GM12878 (cell line): ENCODE data around the gene PLA2G5. TPM values are rescaled to one million over a fixed set of nuclear protein-coding genes. Genes with fewer than 3 reads are reported as not detected.

Experiments
- ATAC-seq: fragments of 200-7000 bp; cut with Tn5 transposase; 3 replicates; pipeline ENCODE4 v1.9.1; 2020; ENCODE audit warnings: mild to moderate bottlenecking, moderate library complexity
- Bru-seq: library from RNA; stranded (reverse); fragments of 400-500 nt; gene quantifications from one replicate; lab custom pipeline; 2021; lab: Mats Ljungman, UMichigan
- BruChase-seq, 2 experiments: library from RNA; stranded (reverse); fragments of 400-500 nt; gene quantifications; one replicate each; lab custom pipeline; 2021; lab: Mats Ljungman, UMichigan
- BruUV-seq: library from RNA; stranded (reverse); fragments of 400-500 nt; replicated peaks from 2 replicates; lab custom pipeline; 2021; lab: Mats Ljungman, UMichigan
- CTCF ChIA-PET: fragments of 300-600 bp; sonication (Branson Sonifier 250); formaldehyde crosslinking; extraction: SDS; loops from one replicate; lab custom pipeline; 2021; ENCODE audit warnings: inconsistent platforms; lab: Yijun Ruan, JAX
- POLR2A ChIA-PET: fragments of 350-600 bp; formaldehyde crosslinking; extraction: SDS; loops from one replicate; lab custom pipeline; 2021; ENCODE audit warnings: inconsistent platforms; lab: Charles Lee
- RAD21 ChIA-PET: fragments of 300-600 bp; sonication (Branson Sonifier 250); formaldehyde crosslinking; loops from one replicate; lab custom pipeline; 2023; ENCODE audit warnings: antibody characterized with exemption; ENCODE audit not compliant: unreplicated experiment; lab: Charles Lee
- SMC1A ChIA-PET: fragments of 300-600 bp; sonication (Branson Sonifier 250); formaldehyde crosslinking; loops from one replicate; lab custom pipeline; 2023; ENCODE audit not compliant: unreplicated experiment, uncharacterized antibody; lab: Charles Lee
- DNase-seq: peaks from one replicate; pipeline ENCODE4 v3.0.0-alpha.2; 2011; ENCODE audit warnings: low read depth, low spot score
- FAIRE-seq: peaks from 3 replicates; lab custom pipeline; 2011; peaks lifted over from hg19 to GRCh38; lab: Jason Lieb, UNC
- H2AFZ ChIP-seq: 2 replicates; pipeline ENCODE4 v1.6.0; 2011; ENCODE audit warnings: low read depth, low read length, control low read depth; ENCODE audit not compliant: control insufficient read depth
- H3K27ac ChIP-seq: 2 replicates; pipeline ENCODE4 v1.5.1; 2011; ENCODE audit warnings: control low read depth; ENCODE audit not compliant: control insufficient read depth, insufficient read depth
- H3K27me3 ChIP-seq, 2 experiments: replicated peaks in 1 of 2; 2 replicates each; pipeline versions ENCODE4 v1.6.0 to v1.6.1; 2011; ENCODE audit warnings: low read length in 1 of 2; ENCODE audit not compliant: control insufficient read depth in 2 of 2, insufficient read depth in 2 of 2
- H3K36me3 ChIP-seq, 2 experiments: 2 replicates each; pipeline ENCODE4 v1.5.1; 2011; ENCODE audit warnings: low read length in 1 of 2; ENCODE audit not compliant: control insufficient read depth in 2 of 2, insufficient read depth in 2 of 2
- H3K4me1 ChIP-seq: 2 replicates; pipeline ENCODE4 v1.6.1; 2011; ENCODE audit warnings: mild to moderate bottlenecking, low read length, moderate library complexity, mixed read lengths; ENCODE audit not compliant: control insufficient read depth, insufficient read depth
- H3K4me2 ChIP-seq: 2 replicates; pipeline ENCODE4 v1.6.0; 2011; ENCODE audit warnings: control low read depth; ENCODE audit not compliant: control insufficient read depth, insufficient read depth
- H3K4me3 ChIP-seq: fragments of 200-600 bp; sonication (generic); 2 replicates; pipeline ENCODE4 v1.5.1; 2016
- H3K79me2 ChIP-seq: 2 replicates; pipeline ENCODE4 v1.6.0; 2011; ENCODE audit warnings: low read length; ENCODE audit not compliant: control insufficient read depth, insufficient read depth
- H3K9ac ChIP-seq: 2 replicates; pipeline ENCODE4 v1.8.0; 2011; ENCODE audit warnings: low read length, control low read depth, mixed read lengths; ENCODE audit not compliant: control insufficient read depth, insufficient read depth
- H3K9me3 ChIP-seq: replicated peaks from 3 replicates; pipeline ENCODE4 v1.5.1; 2011; ENCODE audit warnings: mild to moderate bottlenecking, low read length; ENCODE audit not compliant: control insufficient read depth, insufficient read depth
- H4K20me1 ChIP-seq: 2 replicates; pipeline ENCODE4 v1.6.0; 2011; ENCODE audit not compliant: control insufficient read depth, insufficient read depth
- BACH1 ChIP-seq: fragments of 450-650 bp; IDR thresholded peaks from 2 replicates; pipeline ENCODE4 v1.6.1; 2017; ENCODE audit warnings: mild to moderate bottlenecking, borderline replicate concordance
- BRCA1 ChIP-seq: IDR thresholded peaks from 2 replicates; pipeline ENCODE4 v1.6.1; 2011; ENCODE audit warnings: low read depth, low read length, improper control_type of control experiment
- CBFB ChIP-seq: IDR thresholded peaks from 2 replicates; pipeline ENCODE4 v1.6.1; 2016; ENCODE audit warnings: antibody characterized with exemption, low read depth
- EED ChIP-seq: sonication (generic); IDR thresholded peaks from 2 replicates; pipeline ENCODE4 v1.6.1; 2016; ENCODE audit warnings: antibody characterized with exemption, low read depth
- FOXM1 ChIP-seq: IDR thresholded peaks from 2 replicates; pipeline ENCODE4 v1.6.1; 2012; ENCODE audit warnings: low read depth, mild to moderate bottlenecking, inconsistent platforms, low read length, moderate library complexity
- HSF1 ChIP-seq: fragments of 150-350 bp; IDR thresholded peaks from 2 replicates; pipeline ENCODE4 v1.6.1; 2014; ENCODE audit warnings: mild to moderate bottlenecking, low read depth, low read length
- ZNF274 ChIP-seq: IDR thresholded peaks from one replicate; pipeline ENCODE4 v1.8.0; 2011; ENCODE audit not compliant: insufficient read length, insufficient read depth
- ZNF622 ChIP-seq: fragments of 450-650 bp; IDR thresholded peaks from 2 replicates; pipeline ENCODE4 v1.6.1; 2017; ENCODE audit warnings: mild to moderate bottlenecking, inconsistent platforms
- WGBS: methylation state at CpG from one replicate; pipeline ENCODE4 v1.1.6; 2016; ENCODE audit warnings: low lambda C conversion rate; ENCODE audit not compliant: insufficient replicate concordance, insufficient coverage; ENCODE audit errors: missing lambda C conversion rate; 5-methylcytosine and 5-hydroxymethylcytosine counted together
- in situ Hi-C: fragments of 300-500 bp; cut with MboI; formaldehyde crosslinking; loops from 9 replicates; pipeline ENCODE4 v1.14.3; 2018; ENCODE audit warnings: mixed read lengths
- intact Hi-C: fragments of 100-400 bp; cut with micrococcal nuclease; formaldehyde crosslinking; loops from one replicate; pipeline ENCODE4 v1.14.2; 2022; ENCODE audit not compliant: unreplicated experiment
- long read RNA-seq, 2 experiments: library from polyadenylated mRNA; unstranded; transcript quantifications; one replicate each; pipeline ENCODE4 v2.0.0, GENCODE V29; 2019 to 2020
- polyA minus RNA-seq, 3 experiments: library from RNA; depleted of rRNA, polyadenylated mRNA; stranded (reverse); fragments of >200 nt; gene quantifications; 2 replicates each; pipeline ENCODE4 v1.2.3, GENCODE V29; 2011
- polyA plus RNA-seq, 11 experiments: library from polyadenylated mRNA; depleted of rRNA in 4 of 11; unstranded in 6 of 11; stranded (reverse) in 5 of 11; fragments of >200 nt; fragmentation: Nextera tagmentation in 4 of 11; fragmentation: Illumina TruSeq in 1 of 11; extraction: Ambion mirVana in 4 of 11; extraction: Trizol in 1 of 11; gene quantifications; 1 replicate in 1 of 11; 2 replicates in 10 of 11; pipeline versions ENCODE4 v1.2.1 to v1.2.3, GENCODE V29; 2011 to 2016; ENCODE audit warnings: inconsistent platforms in 2 of 11, missing spikeins in 2 of 11, low read depth in 1 of 11
- total RNA-seq, 4 experiments: library from RNA; depleted of rRNA in 3 of 4; stranded (reverse); fragments of >200 nt in 3 of 4; fragmentation: Illumina TruSeq in 1 of 4; extraction: Trizol in 1 of 4; gene quantifications; 2 replicates each; pipeline versions ENCODE4 v1.2.1 to v1.2.3, GENCODE V29; 2013 to 2021

The PLA2G5 gene
- not detected in 2 replicates for total RNA-seq (2013; cell fraction: nucleolus; rRNA removed)
- 0.17 TPM in 1 of 2 replicates, not detected in the other for total RNA-seq (2014; rRNA removed)
- total RNA-seq (2014; rRNA removed; fragmentation: Illumina TruSeq; extraction: Trizol), result not detected in 2 replicates
- total RNA-seq (2021), result not detected in 2 replicates
- not detected for polyA plus RNA-seq (2011; ENCODE audit: low read depth)
- polyA plus RNA-seq (2011; rRNA removed), result 0.10 TPM in 1 of 2 replicates, not detected in the other
- 0.36 and 0.38 TPM in 2 replicates for polyA plus RNA-seq (2011; cell fraction: cytosol; rRNA removed)
- 0.28 TPM in 1 of 2 replicates, not detected in the other for polyA plus RNA-seq (2011; cell fraction: nucleus; rRNA removed)
- polyA plus RNA-seq (2012), result 0.10 TPM in 1 of 2 replicates, not detected in the other
- 0.19 TPM in 1 of 2 replicates, not detected in the other for polyA plus RNA-seq (2014; fragmentation: Illumina TruSeq; extraction: Trizol)
- not detected for polyA plus RNA-seq (2014; fragmentation: Nextera tagmentation; extraction: Ambion mirVana)
- polyA plus RNA-seq (2014; rRNA removed), result not detected in 2 replicates
- polyA plus RNA-seq (2016; fragmentation: Nextera tagmentation; extraction: Ambion mirVana), result not detected
- polyA minus RNA-seq (2011; rRNA and poly(A)+ RNA removed), result not detected in 2 replicates
- polyA minus RNA-seq (2011; cell fraction: cytosol; rRNA and poly(A)+ RNA removed), result not detected in 2 replicates
- polyA minus RNA-seq (2011; cell fraction: nucleus; rRNA and poly(A)+ RNA removed), result not detected in 2 replicates
- Bru-seq, nascent RNA, result percentile 14 among the genes with signal in this experiment
- BruChase-seq, experiment 1, labeled RNA remaining after a 6-hour chase, result percentile 11 among the genes with signal in this experiment
- BruChase-seq, experiment 2, labeled RNA remaining after a 2-hour chase, result percentile 8 among the genes with signal in this experiment
- long read RNA-seq, experiment 1, result 0 reads
- long read RNA-seq, experiment 2, partial matches to known transcripts, result 1 of 2 reads
- long read RNA-seq, experiment 2, other reads (novel, unspliced or antisense), result 1 of 2 reads

- intact Hi-C loops, result no loop called here
- no peaks in the 10 kb centered on the region for H3K79me2 ChIP-seq
- WGBS, result 12% methylated on average over 7 of the region's 7 CpGs
- no peak for DNase-seq
- no peak within 1 kb of the TSS for H3K4me2 ChIP-seq
- ChIA-PET POLR2A (no interaction called here), RAD21 (no interaction called here)
- no peak within 1 kb of the TSS for H3K9ac ChIP-seq
- no peaks in the 10 kb centered on the region for H4K20me1 ChIP-seq
- H3K4me3 ChIP-seq, result no peak within 1 kb of the TSS
- TF ChIP-seq BRCA1, result no peak
- no peak for TF ChIP-seq BACH1
- no peak for TF ChIP-seq FOXM1
- no peak for TF ChIP-seq CBFB
- TF ChIP-seq EED, result no peak
- no peak for TF ChIP-seq ZNF274
- no peak for TF ChIP-seq ZNF622
- TF ChIP-seq HSF1, result no peak
- TF ChIP-seq, all 136 proteins: peak for 0
- CTCF ChIA-PET, result no interaction called here
- Histone ChIP-seq H3K27ac (no peak within 1 kb of the TSS), H3K36me3 (no peaks in the 10 kb centered on the region), H2AFZ (no peak within 1 kb of the TSS), H3K9me3 (no peaks in the 10 kb centered on the region), H3K4me1 (no peaks in the 10 kb centered on the region), H3K27me3 (no peaks in the 10 kb centered on the region)
- no TSS peak for BruUV-seq
- ATAC-seq (no peak), FAIRE-seq (no peak)
- in situ Hi-C loops, result no loop called here
- SMC1A ChIA-PET, result interaction anchor here (1.7 kb wide), 1 partner anchor 8 kb away, joined by 4 read pairs; no protein-coding TSS in a partner anchor
These were observed at the start of gene PLA2G5 for GRCh38 chr1:20069874-20070273. Gene PLA2G5, plus strand, starts transcription at chr1:20070194. Its CDS starts 14,637 bp downstream, at chr1:20084831.
